Mucosa of stomach (tissue), 1 donor: ENCODE measurements around the gene MTF1.

ENCODE experiments used
- H3K27me3 ChIP-seq: one replicate; pipeline ENCODE4 v1.7.0; 2013; ENCODE audit warnings: mild to moderate bottlenecking, low read length; ENCODE audit not compliant: control insufficient read depth, insufficient read depth
- H3K36me3 ChIP-seq: one replicate; pipeline ENCODE4 v1.7.0; 2013; ENCODE audit warnings: low read length; ENCODE audit not compliant: control insufficient read depth, insufficient read depth
- H3K4me1 ChIP-seq: one replicate; pipeline ENCODE4 v1.7.0; 2013; ENCODE audit warnings: mild to moderate bottlenecking, low read length; ENCODE audit not compliant: control insufficient read depth, insufficient read depth
- H3K4me3 ChIP-seq: one replicate; pipeline ENCODE4 v1.7.0; 2013; ENCODE audit warnings: low read length
- H3K9ac ChIP-seq: one replicate; pipeline ENCODE4 v1.7.0; 2013; ENCODE audit warnings: mild to moderate bottlenecking, low read length, moderate library complexity
- H3K9me3 ChIP-seq: one replicate; pipeline ENCODE4 v1.7.0; 2013; ENCODE audit warnings: mild to moderate bottlenecking, low read length, moderate library complexity; ENCODE audit not compliant: control insufficient read depth
- donor health status: Pancreatic carcinoma.

The MTF1 gene

DNA sequence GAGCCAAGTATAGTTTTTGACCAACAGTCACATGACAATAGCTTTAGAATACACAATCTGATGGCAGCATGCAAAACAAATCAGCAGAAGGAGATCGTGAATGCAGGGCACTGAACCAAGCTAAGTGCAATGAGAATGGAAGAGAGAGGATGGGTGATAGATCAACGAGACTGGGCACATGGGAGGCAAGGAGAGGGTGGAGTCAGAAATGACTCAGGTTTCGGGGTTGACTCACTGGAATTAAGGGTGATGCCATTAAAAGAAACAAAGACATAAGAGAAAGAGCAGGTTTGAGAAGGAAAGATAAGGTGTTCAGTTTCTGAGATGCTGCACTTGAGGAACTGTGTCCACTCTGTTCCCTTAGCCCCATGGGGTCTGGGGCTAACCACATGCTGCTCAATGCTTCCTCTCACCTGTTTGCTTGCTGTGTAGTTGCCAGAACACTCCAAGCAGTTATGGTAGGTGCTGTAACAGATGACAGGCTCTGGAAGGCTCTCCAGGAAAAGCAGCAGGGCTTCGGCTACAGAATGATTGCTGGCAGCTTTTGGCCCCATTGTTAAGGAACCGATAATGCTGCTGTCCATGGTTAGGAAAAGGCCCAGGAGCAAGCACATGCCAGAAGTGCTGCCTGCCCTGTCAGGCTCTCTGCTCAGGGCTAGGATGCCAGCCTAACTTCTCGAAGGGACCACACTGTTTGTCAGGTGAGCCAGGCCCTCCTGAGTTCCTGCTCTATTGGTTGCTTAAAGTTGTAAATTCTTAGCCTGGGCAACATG, 6.1 kb upstream of the MTF1 start:
- Histone ChIP-seq H3K4me1 (peaks cover 11% of the 10 kb centered on the region), H3K27me3 (no peaks in the 10 kb centered on the region), H3K36me3 (peaks cover 3% of the 10 kb centered on the region), H3K9ac (no peak overlapping the region), H3K4me3 (no peak overlapping the region), H3K9me3 (no peaks in the 10 kb centered on the region)

DNA sequence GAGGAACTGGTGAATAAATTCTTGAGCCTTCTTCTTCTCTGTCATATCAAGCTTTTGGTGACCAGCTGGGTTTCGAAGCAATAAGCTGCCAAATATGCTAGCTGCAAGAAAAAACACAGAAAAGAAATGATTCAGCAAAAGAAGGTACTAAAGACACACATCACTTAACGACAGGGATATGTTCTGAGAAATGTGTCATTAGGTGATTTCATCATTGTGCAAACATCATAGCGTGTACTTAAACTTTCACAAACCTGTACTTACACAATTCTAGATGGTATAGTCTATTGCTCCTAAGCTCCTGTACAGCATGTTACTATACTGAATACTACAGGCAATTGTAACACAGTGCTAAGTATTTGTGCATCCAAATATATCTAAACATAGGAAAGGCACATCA, 2.9 kb upstream of the MTF1 start:
- Histone ChIP-seq H3K4me1 (peaks cover 22% of the 10 kb centered on the region), H3K9ac (no peak overlapping the region), H3K27me3 (no peaks in the 10 kb centered on the region), H3K36me3 (no peaks in the 10 kb centered on the region), H3K9me3 (no peaks in the 10 kb centered on the region), H3K4me3 (no peak overlapping the region)

DNA sequence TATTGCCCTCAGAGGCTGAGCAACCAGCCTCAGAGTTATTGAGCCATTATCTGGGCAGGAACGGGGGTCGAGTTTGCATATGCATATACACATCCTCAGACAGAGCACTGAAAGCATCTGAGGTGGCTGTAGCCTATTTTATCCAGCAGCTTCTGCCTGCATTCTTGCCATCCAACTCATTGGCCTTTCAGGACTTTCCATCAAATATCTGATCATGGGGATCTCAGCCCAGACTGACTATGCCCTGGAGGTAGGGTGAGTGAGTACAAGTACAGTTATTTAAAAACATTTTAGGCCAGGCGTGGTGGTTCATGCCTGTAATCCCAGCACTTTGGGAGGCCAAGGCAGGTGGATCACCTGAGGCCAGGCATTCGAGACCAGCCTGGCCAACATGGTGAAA, 1.8 kb upstream of the MTF1 start:
- H3K36me3 ChIP-seq = no peaks in the 10 kb centered on the region

DNA sequence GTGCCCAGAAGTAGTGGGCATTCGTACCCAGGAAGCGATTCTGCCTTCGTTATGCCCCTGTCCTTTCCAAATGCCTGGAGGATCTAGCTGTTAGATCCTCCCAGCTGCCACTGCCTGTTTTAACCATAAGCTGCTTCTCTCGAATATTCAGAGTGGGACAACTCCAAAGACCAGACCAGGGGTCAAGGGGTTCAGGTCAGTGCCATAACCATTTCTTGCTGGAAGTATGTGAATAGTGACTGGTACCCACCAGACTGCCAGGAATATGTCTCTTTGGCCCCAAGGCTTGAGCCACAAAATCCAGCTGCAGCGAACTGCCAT, 914 bp upstream of the MTF1 start:
- Histone ChIP-seq H3K4me3 (peak overlapping the region; percentile 80), H3K4me1 (peaks cover 16% of the 10 kb centered on the region), H3K27me3 (no peaks in the 10 kb centered on the region), H3K36me3 (no peaks in the 10 kb centered on the region), H3K9me3 (no peaks in the 10 kb centered on the region), H3K9ac (peak overlapping the region; percentile 95)

More for the DNA sequence above, 1.8 kb upstream of the MTF1 start:
- Histone ChIP-seq H3K4me1 (peaks cover 22% of the 10 kb centered on the region), H3K27me3 (no peaks in the 10 kb centered on the region), H3K9me3 (no peaks in the 10 kb centered on the region), H3K9ac (no peak overlapping the region), H3K4me3 (no peak overlapping the region)

DNA sequence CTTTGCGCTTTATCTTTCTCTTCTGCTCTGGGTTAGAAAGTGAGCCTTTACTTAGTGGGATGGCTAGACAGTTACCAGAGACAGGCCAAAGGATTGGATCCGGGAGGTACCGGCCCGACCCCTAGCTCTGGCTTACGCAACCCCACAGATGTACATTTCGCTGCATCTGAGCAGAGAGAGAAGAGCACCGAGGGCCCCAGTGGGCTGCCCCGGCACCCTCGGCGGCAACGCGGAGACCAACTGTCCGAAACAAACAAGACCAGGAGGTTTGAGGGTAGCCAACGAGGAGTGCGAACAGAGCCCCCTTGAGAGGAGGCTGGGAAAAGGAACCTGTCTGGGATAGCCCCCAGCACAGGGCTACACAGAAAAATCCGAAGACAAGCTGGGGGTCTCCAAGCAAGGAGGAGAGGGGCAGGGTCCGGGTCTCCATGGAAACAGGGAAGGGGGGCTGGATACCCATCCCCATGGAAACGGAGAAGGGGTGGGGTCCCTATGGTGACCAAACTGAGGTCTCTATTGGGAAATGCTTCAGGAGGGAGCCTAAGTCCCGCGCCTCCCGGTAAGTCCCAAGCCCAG, 373 bp downstream of the MTF1 start:
- Histone ChIP-seq H3K4me1 (peaks cover 16% of the 10 kb centered on the region), H3K9ac (peak overlapping the region; percentile 95), H3K4me3 (peak overlapping the region; percentile 80), H3K9me3 (no peaks in the 10 kb centered on the region), H3K36me3 (no peaks in the 10 kb centered on the region), H3K27me3 (no peaks in the 10 kb centered on the region)

DNA sequence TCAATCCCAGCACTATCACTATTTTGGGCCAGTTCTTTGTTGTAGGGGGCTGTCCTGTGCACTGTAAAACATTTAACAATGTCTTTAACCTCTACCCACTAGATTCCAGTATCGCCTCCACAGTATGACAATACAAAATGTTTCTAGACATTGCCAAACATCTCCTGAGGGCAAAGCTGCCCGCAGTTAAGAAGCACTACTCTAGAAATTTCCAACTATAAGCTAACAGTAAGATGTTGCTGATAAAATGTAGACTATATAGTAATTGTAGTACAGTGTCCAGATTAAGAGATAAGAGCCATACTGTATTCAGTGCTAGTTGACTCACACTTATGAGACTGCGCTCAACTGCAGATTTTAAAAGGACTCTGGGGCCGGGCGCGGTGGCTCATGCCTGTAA, 5.0 kb downstream of the MTF1 start:
- Histone ChIP-seq H3K27me3 (no peaks in the 10 kb centered on the region), H3K9ac (no peak overlapping the region), H3K36me3 (no peaks in the 10 kb centered on the region), H3K4me3 (no peak overlapping the region), H3K4me1 (peaks cover 9% of the 10 kb centered on the region), H3K9me3 (no peaks in the 10 kb centered on the region)

DNA sequence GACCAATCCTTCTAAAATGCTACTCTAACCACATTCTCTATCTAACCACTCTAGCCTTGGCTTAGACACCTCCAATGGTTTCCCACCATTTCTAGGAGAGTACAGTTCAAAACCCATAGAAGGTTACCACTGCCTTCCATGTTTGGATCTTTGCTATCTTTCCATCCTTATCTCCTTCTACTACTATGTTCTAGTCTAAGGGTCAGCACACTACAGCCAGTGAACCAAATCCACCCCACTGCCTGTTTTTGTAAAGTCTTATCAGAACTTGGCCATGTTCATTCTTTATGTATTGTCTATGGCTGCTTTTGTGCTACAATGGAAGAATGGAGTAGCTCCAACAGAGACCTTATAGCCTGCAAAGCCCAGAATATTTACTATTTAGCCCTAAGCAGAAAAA, 6.2 kb downstream of the MTF1 start:
- Histone ChIP-seq H3K36me3 (no peaks in the 10 kb centered on the region), H3K4me1 (peaks cover 3% of the 10 kb centered on the region), H3K9me3 (no peaks in the 10 kb centered on the region), H3K27me3 (no peaks in the 10 kb centered on the region), H3K9ac (no peak overlapping the region), H3K4me3 (no peak overlapping the region)

DNA sequence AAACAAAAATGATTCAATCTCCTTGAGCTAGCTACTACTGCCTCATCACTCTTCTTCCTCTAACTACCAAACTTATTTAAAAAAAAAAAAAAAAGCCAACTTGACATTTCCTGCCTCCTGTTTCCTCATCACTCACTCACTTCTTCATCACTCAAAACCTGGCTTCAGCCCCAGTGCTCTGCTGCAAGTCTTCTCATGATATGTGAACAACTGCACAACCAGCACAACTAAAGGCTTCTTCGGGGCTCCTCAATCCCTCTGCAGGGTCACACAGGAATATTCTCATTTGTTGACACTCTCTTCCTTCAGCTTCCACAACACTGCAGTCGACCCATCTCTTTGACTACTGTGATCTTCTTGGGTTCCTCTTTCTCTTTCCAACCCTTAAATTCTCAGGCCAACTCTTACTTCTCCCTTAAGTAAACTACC, 7.6 kb downstream of the MTF1 start:
- Histone ChIP-seq H3K4me1 (peaks cover 3% of the 10 kb centered on the region), H3K9ac (no peak overlapping the region)

DNA sequence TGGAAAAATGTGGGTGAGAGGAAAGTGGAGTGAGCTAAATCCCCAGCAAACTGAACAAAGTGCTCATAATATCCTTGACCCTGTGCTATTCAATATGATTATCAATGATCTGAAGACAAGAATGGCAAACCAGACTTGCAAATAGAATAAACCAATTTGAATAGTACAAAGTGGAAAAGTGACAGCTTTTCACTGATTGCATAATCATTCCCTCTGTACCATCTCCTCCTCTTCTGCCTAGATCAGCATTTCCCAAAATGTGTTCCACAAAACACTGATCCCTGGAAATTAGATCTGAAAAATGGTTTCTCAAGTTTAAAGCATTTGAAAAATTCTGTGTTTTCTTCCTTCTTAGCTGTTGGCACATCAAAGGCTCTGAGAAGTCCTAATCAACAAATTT, 8.1 kb downstream of the MTF1 start:
- H3K4me1 ChIP-seq = peaks cover 3% of the 10 kb centered on the region
- H3K27me3 ChIP-seq = no peaks in the 10 kb centered on the region
- H3K36me3 ChIP-seq = no peaks in the 10 kb centered on the region
- no peak overlapping the region for H3K9ac ChIP-seq
- no peaks in the 10 kb centered on the region for H3K9me3 ChIP-seq
- H3K4me3 ChIP-seq = no peak overlapping the region

More for the DNA sequence above, 7.6 kb downstream of the MTF1 start:
- no peaks in the 10 kb centered on the region for H3K27me3 ChIP-seq
- no peaks in the 10 kb centered on the region for H3K36me3 ChIP-seq
- H3K9me3 ChIP-seq = no peaks in the 10 kb centered on the region
- no peak overlapping the region for H3K4me3 ChIP-seq

DNA sequence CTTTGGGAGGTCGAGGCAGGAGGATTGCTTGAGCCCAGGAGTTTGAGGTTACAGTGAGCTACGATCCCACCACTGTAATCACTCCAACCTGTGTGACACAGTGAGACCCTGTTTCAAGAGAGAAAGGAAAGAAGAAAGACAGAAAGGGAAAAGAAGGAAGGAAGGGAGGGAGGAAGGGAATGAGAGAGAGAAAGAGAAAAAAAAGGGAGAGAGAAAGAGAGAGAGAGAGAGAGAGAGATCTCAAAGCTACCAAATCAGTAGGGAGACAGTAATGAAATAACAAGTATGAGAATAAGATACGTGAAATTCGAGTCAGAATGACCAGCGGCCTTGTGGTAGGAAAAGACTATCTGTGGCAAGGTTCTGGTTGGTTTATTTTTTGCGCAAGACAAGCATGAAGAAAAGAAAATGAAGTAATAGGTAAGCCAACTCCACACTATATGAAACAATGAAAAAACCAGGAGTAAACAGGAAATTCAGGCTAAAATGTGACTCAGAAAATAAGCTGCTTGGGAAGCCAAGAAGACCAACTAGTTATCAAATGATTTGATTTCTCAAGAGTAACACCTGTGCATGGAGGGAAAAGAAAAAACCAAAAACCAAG, 8.9 kb downstream of the MTF1 start:
- no peak overlapping the region for H3K4me3 ChIP-seq
- no peaks in the 10 kb centered on the region for H3K36me3 ChIP-seq
- no peaks in the 10 kb centered on the region for H3K27me3 ChIP-seq
- H3K9me3 ChIP-seq = no peaks in the 10 kb centered on the region
- H3K9ac ChIP-seq = no peak overlapping the region
- peaks cover 3% of the 10 kb centered on the region for H3K4me1 ChIP-seq

DNA sequence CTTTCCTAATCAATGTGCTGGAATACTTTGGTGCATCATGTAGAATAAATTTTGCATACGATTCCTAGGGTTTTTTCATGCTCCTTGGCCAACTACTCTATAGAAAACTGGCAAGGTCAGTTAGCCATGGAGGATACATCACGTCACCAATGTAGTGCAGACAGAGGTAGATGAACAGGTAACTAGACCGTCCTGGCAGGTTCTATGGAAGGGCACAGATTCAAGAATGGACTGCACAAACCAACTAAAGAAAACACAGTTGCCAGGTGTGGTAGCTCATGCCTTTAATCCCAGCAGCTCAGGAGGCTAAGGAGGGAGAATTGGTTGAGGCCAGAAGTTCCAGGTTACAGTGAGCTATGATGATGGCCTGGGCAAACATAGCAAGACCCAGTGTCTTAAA, 9.9 kb downstream of the MTF1 start:
- Histone ChIP-seq H3K27me3 (no peaks in the 10 kb centered on the region), H3K4me1 (peaks cover 3% of the 10 kb centered on the region), H3K4me3 (no peak overlapping the region), H3K9me3 (no peaks in the 10 kb centered on the region), H3K36me3 (no peaks in the 10 kb centered on the region), H3K9ac (no peak overlapping the region)

DNA sequence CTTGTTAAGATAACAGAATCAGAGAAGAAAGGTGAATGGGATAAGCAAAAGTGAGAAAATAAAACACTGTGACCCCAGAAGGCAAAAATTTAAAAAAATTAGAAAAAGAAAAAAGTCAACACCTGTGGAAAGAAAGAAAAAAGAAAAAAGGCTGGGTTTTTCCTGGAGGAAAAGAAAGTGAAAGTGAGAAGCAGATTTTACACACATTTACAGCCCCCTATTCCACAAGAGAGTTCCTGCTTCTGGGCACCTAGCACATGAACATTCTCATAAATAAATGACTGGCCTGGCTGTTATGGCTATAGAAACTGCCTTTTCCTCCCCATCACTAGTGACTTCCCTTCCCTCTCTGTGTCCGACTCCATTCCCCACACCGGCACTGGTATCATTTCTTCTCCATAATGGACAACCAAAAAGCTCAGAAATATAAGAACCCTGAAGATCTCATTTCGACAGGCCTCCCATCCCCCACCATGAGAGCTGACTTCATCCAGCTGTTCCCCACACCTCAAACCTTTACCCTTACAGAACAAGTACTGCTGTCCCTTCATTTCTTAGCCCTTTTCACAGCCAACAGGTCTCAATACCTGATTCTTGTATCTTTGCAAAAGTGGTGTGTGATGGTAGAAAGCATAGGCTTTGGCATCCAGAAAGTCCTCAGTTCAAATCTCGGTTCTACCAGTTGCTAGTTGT, 12.6 kb downstream of the MTF1 start:
- H3K9me3 ChIP-seq = no peaks in the 10 kb centered on the region
- no peak overlapping the region for H3K4me3 ChIP-seq
- H3K36me3 ChIP-seq = no peaks in the 10 kb centered on the region
- H3K4me1 ChIP-seq = no peaks in the 10 kb centered on the region
- no peaks in the 10 kb centered on the region for H3K27me3 ChIP-seq
- no peak overlapping the region for H3K9ac ChIP-seq
